HG02938 (cell line): ENCODE results near the gene CARD9.
"Not testable (repeated sequence)": the region's sequence is repeated elsewhere in the genome, so short reads cannot be mapped to it uniquely, and the experiment has no call there.

Source experiments
- ATAC-seq: cut with Tn5 transposase; IDR thresholded peaks from one replicate; pipeline ENCODE4 v1.9.1; 2021; ENCODE audit warnings: mild to moderate bottlenecking, moderate library complexity; ENCODE audit not compliant: unreplicated experiment

Gene CARD9

GRCh38 chr9:136326061-136326760 is 47.3 kb downstream of the CARD9 start:
- no peak for ATAC-seq

- no peak for ATAC-seq
These were observed 48.1 kb downstream of the CARD9 start for GRCh38 chr9:136325358-136325757.

- no peak for ATAC-seq
These were observed 48.8 kb downstream of the CARD9 start for GRCh38 chr9:136324501-136325300.

GRCh38 chr9:136323371-136323789 is 50.1 kb downstream of the CARD9 start:
- no peak for ATAC-seq

GRCh38 chr9:136322756-136323330 is 50.6 kb downstream of the CARD9 start:
- ATAC-seq: no peak

GRCh38 chr9:136321561-136321960 is 51.9 kb downstream of the CARD9 start:
- ATAC-seq: no peak

GRCh38 chr9:136320972-136321371 is 52.5 kb downstream of the CARD9 start:
- not testable (repeated sequence) for ATAC-seq

GRCh38 chr9:136319955-136320354 is 53.5 kb downstream of the CARD9 start:
- ATAC-seq: not testable (repeated sequence)

- not testable (repeated sequence) for ATAC-seq
These were observed 54.2 kb downstream of the CARD9 start for GRCh38 chr9:136319244-136319643.

- ATAC-seq: no peak
These were observed 54.7 kb downstream of the CARD9 start for GRCh38 chr9:136318776-136319241.

- no peak for ATAC-seq
These were observed 55.2 kb downstream of the CARD9 start for GRCh38 chr9:136318111-136318775.

- no peak for ATAC-seq
These were observed 55.8 kb downstream of the CARD9 start for GRCh38 chr9:136317695-136318094.

- ATAC-seq: no peak
These were observed 56.4 kb downstream of the CARD9 start for GRCh38 chr9:136316896-136317676.

- no peak for ATAC-seq
These were observed 57.2 kb downstream of the CARD9 start for GRCh38 chr9:136316271-136316751.

GRCh38 chr9:136314944-136315343 is 58.5 kb downstream of the CARD9 start:
- ATAC-seq: no peak

GRCh38 chr9:136314056-136314416 is 59.4 kb downstream of the CARD9 start:
- ATAC-seq: no peak
